ENCODE results near the gene KANK3. TPM values are rescaled to one million over a fixed set of nuclear protein-coding genes. Genes with fewer than 3 reads are reported as not detected.
"Not testable (repeated sequence)": the region's sequence is repeated elsewhere in the genome, so short reads cannot be mapped to it uniquely, and the experiment has no call there.

The KANK3 gene
- total RNA-seq, 4 donors from 2014 or later: 4.1 to 36.6 (median 24.8) TPM

DNA sequence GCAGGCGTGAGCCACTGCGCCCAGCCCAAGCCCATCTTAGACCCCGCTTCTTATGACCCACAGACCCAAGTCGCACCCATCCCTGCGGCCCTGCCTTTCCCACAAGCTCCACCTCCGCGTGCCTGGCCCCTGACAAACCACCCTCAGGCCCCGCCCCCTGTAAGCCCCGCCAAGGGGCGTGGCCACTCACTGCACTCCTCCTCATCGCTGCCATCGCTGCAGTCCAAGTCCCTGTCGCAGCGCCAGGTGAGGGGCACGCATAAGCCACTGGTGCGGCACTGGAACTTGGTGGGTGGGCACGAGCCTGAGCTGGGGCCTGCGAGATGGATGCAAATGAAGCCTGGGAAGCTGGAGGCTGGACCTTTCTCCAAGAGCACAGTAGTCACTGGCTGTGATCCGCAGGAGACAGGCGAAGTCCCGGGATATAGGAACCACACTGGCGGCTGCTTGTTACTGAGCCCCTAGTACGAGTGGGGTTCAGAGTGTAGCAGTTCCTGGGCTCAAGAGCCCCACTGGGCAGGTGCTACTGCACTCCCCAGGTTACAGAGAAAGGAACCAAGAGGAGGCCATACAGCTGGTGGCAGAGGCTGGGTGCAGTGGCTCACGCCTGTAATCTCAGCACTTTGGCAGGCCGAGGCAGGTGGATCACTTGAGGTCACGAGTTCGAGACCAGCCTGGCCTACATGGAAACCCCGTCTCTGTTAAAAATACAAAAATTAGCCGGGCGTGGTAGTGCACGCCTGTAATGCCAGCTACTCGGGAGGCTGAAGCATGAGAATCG, 38.0 kb downstream of the KANK3 start:
- Histone ChIP-seq H3K4me3 (no peak overlapping the region), H3K27me3 (no peaks in the 10 kb centered on the region), H3K9me3 (no peaks in the 10 kb centered on the region), H3K4me1 (peaks cover 3 to 7% of the 10 kb centered on the region in 2 donors), H3K36me3 (no peaks in the 10 kb centered on the region), H3K27ac (no peak overlapping the region)
- intact Hi-C loops (cut with DNase I; ENCODE audit: low total_unique reads): no loop called here
- TF ChIP-seq POLR2A (IDR thresholded peaks at IDR 0.05) (no peak), CTCF (IDR thresholded peaks at IDR 0.05) (no peak)
- peak; percentile 17 to 19 for DNase-seq

DNA sequence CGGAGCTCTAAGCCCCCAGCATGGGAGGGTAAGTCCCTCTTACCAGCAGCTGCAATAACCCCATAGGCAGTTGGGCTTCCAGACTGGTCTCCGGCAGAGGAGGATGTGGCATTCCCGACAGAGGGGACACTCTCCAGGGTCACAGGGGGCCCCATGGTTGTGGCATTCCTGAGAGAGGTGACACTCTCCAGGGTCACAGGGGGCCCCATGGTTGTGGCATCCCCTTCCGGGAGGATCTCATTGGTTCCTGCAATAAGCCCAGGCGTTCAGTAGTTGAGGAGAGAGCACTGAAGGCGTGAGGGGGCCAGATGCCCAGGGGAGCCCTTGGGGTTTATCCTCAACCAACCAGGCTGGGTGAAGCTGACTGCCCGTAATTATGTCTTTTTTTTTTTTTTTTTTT, 40.3 kb downstream of the KANK3 start:
- peaks cover 0 to 6% of the 10 kb centered on the region in 2 donors for H3K4me1 ChIP-seq
- H3K4me3 ChIP-seq: no peak overlapping the region
- no peaks in the 10 kb centered on the region for H3K9me3 ChIP-seq
- H3K36me3 ChIP-seq: no peaks in the 10 kb centered on the region
- no peak for TF ChIP-seq POLR2A (IDR thresholded peaks at IDR 0.05)
- TF ChIP-seq CTCF (IDR thresholded peaks at IDR 0.05): no peak
- H3K27me3 ChIP-seq: no peaks in the 10 kb centered on the region
- intact Hi-C loops (cut with DNase I; ENCODE audit: low total_unique reads): no loop called here
- DNase-seq: no peak
- no peak overlapping the region for H3K27ac ChIP-seq

DNA sequence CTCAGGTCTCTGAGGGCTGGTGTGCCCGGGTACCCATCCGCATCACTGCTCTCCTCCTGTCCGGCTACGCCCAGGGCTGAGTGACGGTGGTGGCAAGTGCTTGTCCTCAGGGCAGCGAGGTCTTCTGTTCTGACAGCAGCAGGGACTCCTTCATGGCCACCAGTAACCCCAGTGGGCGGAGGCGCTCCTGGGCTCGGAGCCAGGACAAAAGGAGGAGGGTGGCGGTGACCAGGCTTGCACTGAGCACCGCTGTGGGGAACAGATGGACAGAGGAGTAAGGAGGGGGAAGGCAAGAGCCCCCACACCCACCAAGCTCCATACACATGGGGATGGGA, 40.7 kb downstream of the KANK3 start:
- peaks cover 0 to 2% of the 10 kb centered on the region in 2 donors for H3K4me1 ChIP-seq
- intact Hi-C loops (cut with DNase I; ENCODE audit: low total_unique reads): no loop called here
- peak; percentile 11 to 16 for DNase-seq
- no peak overlapping the region for H3K4me3 ChIP-seq
- TF ChIP-seq POLR2A (IDR thresholded peaks at IDR 0.05): no peak
- no peak for TF ChIP-seq CTCF (IDR thresholded peaks at IDR 0.05)
- no peaks in the 10 kb centered on the region for H3K27me3 ChIP-seq
- no peaks in the 10 kb centered on the region for H3K9me3 ChIP-seq
- no peak overlapping the region for H3K27ac ChIP-seq
- H3K36me3 ChIP-seq: no peaks in the 10 kb centered on the region

DNA sequence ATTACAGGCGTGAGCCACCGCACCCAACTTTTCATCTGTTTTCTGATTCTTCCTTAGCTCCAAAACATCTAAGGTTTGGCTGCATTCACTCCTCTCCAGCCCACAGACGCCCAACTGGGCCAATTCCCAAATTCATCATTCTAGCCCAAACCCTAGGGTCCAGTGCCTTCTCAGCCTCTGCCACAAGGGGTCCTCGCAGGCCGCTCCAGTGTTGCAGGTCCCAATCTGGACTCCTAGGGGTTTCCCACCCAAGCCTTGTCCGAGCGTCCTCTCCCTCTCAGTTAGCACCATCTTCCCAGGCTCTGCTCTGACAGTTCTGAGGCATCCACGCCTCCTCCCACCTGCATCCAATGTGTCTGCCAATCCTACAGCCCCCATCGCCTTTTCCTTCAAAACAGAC, 51.7 kb downstream of the KANK3 start:
- H3K27me3 ChIP-seq; intact Hi-C loops (cut with DNase I; ENCODE audit: low total_unique reads); H3K4me1 ChIP-seq; H3K27ac ChIP-seq; H3K9me3 ChIP-seq; DNase-seq; H3K4me3 ChIP-seq; H3K36me3 ChIP-seq: not testable (repeated sequence)

GRCh38 chr19:8276508-8276907, 66.6 kb downstream of the KANK3 start:
- H3K27me3 ChIP-seq; H3K4me3 ChIP-seq; H3K36me3 ChIP-seq; H3K4me1 ChIP-seq; intact Hi-C loops (cut with DNase I; ENCODE audit: low total_unique reads); H3K9me3 ChIP-seq; H3K27ac ChIP-seq; DNase-seq: not testable (repeated sequence)

Small RNA genes lying within 50 kb of the gene (microRNA-seq; reads per million reads assigned to microRNA genes)
- gene MIR4999 (ENCODE audit: borderline microRNAs expressed, borderline replicate concordance): 4.4 reads per million

Small RNA genes lying within 50 kb of the gene (small RNA-seq; reads per million reads assigned to genes)
- not detected for gene MIR4999

Other genes starting within 250 kb of the KANK3 start
- 10 to 100 TPM in 1 of 4 donors, under 1 TPM in 1, not detected in 2; 0.06 to 32.8 TPM for gene FBN3, start 193.7 kb downstream of the KANK3 start, total RNA-seq
- 10 to 100 TPM; 37.1 to 60.8 (median 38.7) TPM for gene CERS4, start 133.9 kb downstream of the KANK3 start, total RNA-seq
- gene CD320, start 34.9 kb downstream of the KANK3 start, total RNA-seq: 10 to 100 TPM; 15.0 to 72.0 (median 26.2) TPM
- gene NDUFA7, start 21.9 kb downstream of the KANK3 start, total RNA-seq: 10 to 100 TPM in 1 of 4 donors, 1 to 10 TPM in 2, not detected in 1; 6.9 to 25.9 (median 8.8) TPM
- gene RPS28, start 21.8 kb downstream of the KANK3 start, total RNA-seq: 1,000 to 10,000 TPM in 1 of 4 donors, 100 to 1,000 TPM in 2, 10 to 100 TPM in 1; 44.1 to 1,410 (median 360) TPM
- gene ANGPTL4, start 20.9 kb upstream of the KANK3 start, total RNA-seq: 10 to 100 TPM in 3 of 4 donors, under 1 TPM in 1; 0.76 to 21.2 (median 13.5) TPM
- 10 to 100 TPM; 17.4 to 95.8 (median 60.1) TPM for gene RAB11B, start 47.1 kb upstream of the KANK3 start, total RNA-seq
- 100 to 1,000 TPM in 1 of 4 donors, 10 to 100 TPM in 3; 44.1 to 161 (median 62.8) TPM for gene MARCHF2, start 70.0 kb upstream of the KANK3 start, total RNA-seq
- gene HNRNPM, start 101.7 kb upstream of the KANK3 start, total RNA-seq: 100 to 1,000 TPM in 2 of 4 donors, 10 to 100 TPM in 2; 50.3 to 186 (median 98.5) TPM
- gene PRAM1, start 159.4 kb upstream of the KANK3 start, total RNA-seq: 1 to 10 TPM in 1 of 4 donors, under 1 TPM in 1, not detected in 2; 0.97 to 3.0 TPM
- 100 to 1,000 TPM in 1 of 4 donors, 10 to 100 TPM in 3; 11.6 to 275 (median 24.4) TPM for gene ZNF414, start 170.9 kb upstream of the KANK3 start, total RNA-seq
- 10 to 100 TPM in 1 of 4 donors, 1 to 10 TPM in 3; 4.1 to 45.9 (median 7.5) TPM for gene MYO1F, start 234.2 kb upstream of the KANK3 start, total RNA-seq

All from uterus (tissue), 4 donors.